ENCODE results near the gene HNRNPR.
"Not testable (repeated sequence)": the region's sequence is repeated elsewhere in the genome, so short reads cannot be mapped to it uniquely, and the experiment has no call there.

The HNRNPR gene

GRCh38 chr1:23381233-23381885 lies 37.3 kb upstream of the HNRNPR start:
- TF ChIP-seq SPI1 (IDR thresholded peaks at IDR 0.05; ENCODE audit: low read depth, low read length) = peak; percentile 38; the same call in 1 of the 2 replicates
- no peak for TF ChIP-seq POLR2A (IDR thresholded peaks at IDR 0.05; ENCODE audit: low read depth, low read length)
- TF ChIP-seq TAF1 (IDR thresholded peaks at IDR 0.05; ENCODE audit: low read depth, low read length) = no peak
- no peak for TF ChIP-seq POU2F2 (IDR thresholded peaks at IDR 0.05; ENCODE audit: low read depth, low read length)
- TF ChIP-seq PAX5 (IDR thresholded peaks at IDR 0.05; ENCODE audit: insufficient read depth, low read length, severe bottlenecking) = no peak
- TF ChIP-seq POLR2AphosphoS5 (IDR thresholded peaks at IDR 0.05; ENCODE audit: low read depth, low read length) = no peak
- DNase-seq (ENCODE audit: insufficient read length, low spot score) (no peak), FAIRE-seq (no peak)

GRCh38 chr1:23380719-23381118 lies 36.6 kb upstream of the HNRNPR start:
- TF ChIP-seq POU2F2 (IDR thresholded peaks at IDR 0.05; ENCODE audit: low read depth, low read length) (no peak), POLR2A (IDR thresholded peaks at IDR 0.05; ENCODE audit: low read depth, low read length) (no peak), SPI1 (IDR thresholded peaks at IDR 0.05; ENCODE audit: low read depth, low read length) (no peak)
- no peak for DNase-seq (ENCODE audit: insufficient read length, low spot score)
- FAIRE-seq = no peak

- DNase-seq (ENCODE audit: insufficient read length, low spot score); FAIRE-seq: not testable (repeated sequence)
Observed at GRCh38 chr1:23380236-23380635, 36.2 kb upstream of the HNRNPR start.

DNA sequence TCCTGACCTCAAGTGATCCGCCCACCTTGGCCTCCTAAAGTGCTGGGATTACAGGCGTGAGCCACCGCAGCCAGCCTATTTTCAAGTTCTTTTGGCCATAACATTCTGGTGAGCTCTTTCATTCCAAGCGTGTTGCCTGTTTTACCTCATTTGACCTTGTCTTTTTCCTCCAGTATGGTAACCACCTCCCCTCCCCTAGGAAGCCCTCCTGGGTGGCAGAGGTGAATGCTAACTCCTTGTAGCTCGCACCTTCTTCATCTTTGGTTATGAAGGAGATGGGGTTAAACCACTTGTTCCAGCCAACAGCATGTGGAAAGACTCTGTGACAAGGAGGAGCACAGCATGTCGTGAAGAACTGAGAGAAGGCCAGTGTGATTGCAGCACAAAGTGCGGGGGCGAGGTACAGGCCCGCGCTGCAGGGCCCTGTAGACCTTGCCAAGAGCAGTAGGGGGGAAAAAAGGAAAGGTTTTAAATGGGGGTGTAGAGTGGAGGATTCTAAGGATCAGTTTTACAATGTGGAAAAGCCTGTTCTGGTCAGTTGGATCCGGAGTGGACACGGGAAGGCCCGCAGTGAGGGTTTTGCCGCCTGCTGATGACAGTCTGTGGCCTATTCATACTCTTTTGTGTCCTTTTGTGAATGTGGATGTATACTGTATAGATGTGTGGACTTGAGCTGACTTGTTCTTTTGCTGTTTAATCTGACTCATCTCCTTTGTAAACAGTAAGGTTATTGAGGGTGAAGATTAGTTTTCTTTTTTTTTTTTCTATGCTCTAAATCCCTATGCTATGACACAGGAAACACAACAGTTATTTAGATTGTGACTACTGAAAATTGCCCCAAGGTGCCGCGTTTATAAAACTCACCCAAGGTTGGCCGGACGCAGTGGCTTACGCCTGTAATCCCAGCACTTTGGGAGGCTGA lies 33.1 kb upstream of the HNRNPR start:
- no peak for TF ChIP-seq POLR2AphosphoS5 (IDR thresholded peaks at IDR 0.05; ENCODE audit: low read depth, low read length)
- no peak for TF ChIP-seq SPI1 (IDR thresholded peaks at IDR 0.05; ENCODE audit: low read depth, low read length)
- no peak for TF ChIP-seq PAX5 (IDR thresholded peaks at IDR 0.05; ENCODE audit: insufficient read depth, low read length, severe bottlenecking)
- no peak for TF ChIP-seq POLR2A (IDR thresholded peaks at IDR 0.05; ENCODE audit: low read depth, low read length)
- no peak for TF ChIP-seq TAF1 (IDR thresholded peaks at IDR 0.05; ENCODE audit: low read depth, low read length)
- TF ChIP-seq POU2F2 (IDR thresholded peaks at IDR 0.05; ENCODE audit: low read depth, low read length) = no peak
- FAIRE-seq (no peak), DNase-seq (ENCODE audit: insufficient read length, low spot score) (no peak)

GRCh38 chr1:23374079-23374735 lies 30.1 kb upstream of the HNRNPR start:
- DNase-seq (ENCODE audit: insufficient read length, low spot score); FAIRE-seq: not testable (repeated sequence)

- no peak for FAIRE-seq
- no peak for DNase-seq (ENCODE audit: insufficient read length, low spot score)
- no peak for TF ChIP-seq SPI1 (IDR thresholded peaks at IDR 0.05; ENCODE audit: low read depth, low read length)
- TF ChIP-seq POLR2AphosphoS5 (IDR thresholded peaks at IDR 0.05; ENCODE audit: low read depth, low read length) = no peak
- no peak for TF ChIP-seq PAX5 (IDR thresholded peaks at IDR 0.05; ENCODE audit: insufficient read depth, low read length, severe bottlenecking)
- no peak for TF ChIP-seq TAF1 (IDR thresholded peaks at IDR 0.05; ENCODE audit: low read depth, low read length)
- no peak for TF ChIP-seq POLR2A (IDR thresholded peaks at IDR 0.05; ENCODE audit: low read depth, low read length)
- no peak for TF ChIP-seq POU2F2 (IDR thresholded peaks at IDR 0.05; ENCODE audit: low read depth, low read length)
Observed at GRCh38 chr1:23371987-23372880, 28.1 kb upstream of the HNRNPR start.

- no peak for TF ChIP-seq POU2F2 (IDR thresholded peaks at IDR 0.05; ENCODE audit: low read depth, low read length)
- no peak for TF ChIP-seq POLR2AphosphoS5 (IDR thresholded peaks at IDR 0.05; ENCODE audit: low read depth, low read length)
- TF ChIP-seq SPI1 (IDR thresholded peaks at IDR 0.05; ENCODE audit: low read depth, low read length) = no peak
- no peak for TF ChIP-seq TAF1 (IDR thresholded peaks at IDR 0.05; ENCODE audit: low read depth, low read length)
- TF ChIP-seq POLR2A (IDR thresholded peaks at IDR 0.05; ENCODE audit: low read depth, low read length) = no peak
- TF ChIP-seq PAX5 (IDR thresholded peaks at IDR 0.05; ENCODE audit: insufficient read depth, low read length, severe bottlenecking) = no peak
- no peak for DNase-seq (ENCODE audit: insufficient read length, low spot score)
- FAIRE-seq = no peak
Observed at GRCh38 chr1:23370709-23371584, 26.9 kb upstream of the HNRNPR start.

GRCh38 chr1:23370330-23370708 lies 26.2 kb upstream of the HNRNPR start:
- no peak for TF ChIP-seq TAF1 (IDR thresholded peaks at IDR 0.05; ENCODE audit: low read depth, low read length)
- no peak for TF ChIP-seq SPI1 (IDR thresholded peaks at IDR 0.05; ENCODE audit: low read depth, low read length)
- no peak for TF ChIP-seq POU2F2 (IDR thresholded peaks at IDR 0.05; ENCODE audit: low read depth, low read length)
- no peak for TF ChIP-seq POLR2A (IDR thresholded peaks at IDR 0.05; ENCODE audit: low read depth, low read length)
- no peak for FAIRE-seq
- no peak for DNase-seq (ENCODE audit: insufficient read length, low spot score)

Data from GM12891 (cell line).